Measurements from ENCODE around the gene PJA1.

- TF ChIP-seq POLR2AphosphoS5 (IDR thresholded peaks at IDR 0.05) (no peak), POLR2A (IDR thresholded peaks at IDR 0.05) (no peak), CTCF (IDR thresholded peaks at IDR 0.05) (no peak)
Measured at GRCh38 chrX:69138118-69138390, 27.2 kb downstream of the PJA1 start.
